Activated T-cell treated with anti-CD3 and anti-CD28 coated beads, Interleukin-2, amount 50 U/mL, for 48 hours (primary cell): ENCODE results near the gene SURF4.
A peak's percentile ranks its signal among the peaks of the same experiment; 100 is the strongest.

Experiments used
- DNase-seq, 2 experiments: peaks; one replicate each; pipeline ENCODE4 v3.0.0-alpha.2; 2020

Gene SURF4

DNA sequence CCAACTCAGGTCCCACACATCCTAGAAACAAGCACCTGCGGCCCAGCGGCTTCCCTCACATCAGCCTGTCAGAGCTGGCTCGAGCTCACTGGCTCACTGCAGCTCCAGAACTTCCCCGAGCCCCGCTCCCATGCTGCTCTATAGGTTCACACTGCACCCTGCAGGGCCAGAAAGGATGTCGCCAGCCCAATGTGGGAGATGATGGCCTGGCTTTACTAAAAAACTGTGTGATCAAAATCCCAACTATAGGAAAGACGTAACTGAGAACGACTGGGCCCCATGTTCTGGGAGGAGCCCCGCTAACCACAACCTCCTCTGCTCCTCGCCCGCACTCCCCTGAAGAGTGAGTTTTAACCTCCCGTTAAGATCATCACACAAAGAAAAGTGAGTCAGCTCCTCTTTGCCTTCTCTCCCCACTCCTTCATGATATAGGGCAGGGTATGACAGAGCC is 4.6 kb downstream of the SURF4 start:
- DNase-seq: peak; percentile 85 to 88

DNA sequence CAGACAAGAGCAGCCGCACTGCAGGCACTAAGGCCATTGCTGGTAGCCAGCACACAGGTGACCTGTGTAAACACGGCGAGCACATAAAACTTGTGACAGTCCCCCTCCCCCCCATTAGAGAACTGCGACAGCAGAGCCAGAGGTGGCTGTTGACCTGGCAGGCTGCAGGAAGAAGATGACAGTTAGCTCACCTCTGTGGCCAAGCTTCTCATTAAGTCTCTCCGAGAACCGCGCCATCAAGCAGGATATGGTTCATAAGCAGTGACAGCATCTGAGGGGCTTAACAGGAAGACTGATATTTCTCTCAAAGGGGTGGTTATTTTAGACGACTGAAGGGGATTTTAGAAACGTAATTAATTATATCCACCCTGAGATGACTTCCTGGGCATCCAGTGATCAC is 5.2 kb downstream of the SURF4 start:
- peak; percentile 57 to 58 for DNase-seq

DNA sequence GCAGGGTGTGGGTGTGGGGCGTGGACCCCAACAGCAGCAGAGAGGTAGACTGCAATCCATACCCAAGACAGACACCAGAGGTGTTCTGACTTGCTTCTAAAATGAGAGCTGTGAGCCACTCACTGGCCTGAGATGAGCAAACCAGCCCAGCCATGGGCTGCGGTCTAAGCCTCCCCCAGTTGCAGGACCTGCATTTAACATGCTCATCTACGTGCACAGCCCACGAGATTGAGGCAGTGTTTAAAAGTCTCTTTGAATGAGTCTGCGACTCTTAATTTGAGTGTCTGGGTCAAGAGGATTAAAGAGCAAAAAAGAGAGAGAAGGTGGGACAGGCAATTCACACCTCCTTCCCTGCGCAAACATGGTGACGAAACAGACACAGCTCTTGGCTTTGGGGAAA is 5.9 kb downstream of the SURF4 start:
- DNase-seq: peak; percentile 58 to 64

DNA sequence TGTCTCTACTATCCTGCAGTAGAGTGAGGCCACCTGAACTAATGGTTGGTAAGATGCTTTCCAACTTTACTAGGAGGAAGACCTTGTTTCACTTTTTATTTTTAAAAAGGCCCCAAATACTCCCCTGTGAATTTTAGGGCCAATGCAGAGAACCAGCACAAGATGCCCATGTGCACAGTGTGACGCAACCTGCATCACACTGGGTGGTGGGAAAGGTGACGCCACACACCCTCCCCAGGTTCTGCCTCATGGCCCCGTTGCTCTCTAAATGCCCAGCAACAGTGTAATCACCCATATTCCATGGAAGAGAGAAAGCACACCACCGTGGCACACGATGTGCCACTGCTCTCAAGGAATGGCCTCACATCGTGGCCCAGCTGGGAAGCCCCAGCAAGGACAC is 6.4 kb downstream of the SURF4 start:
- DNase-seq: no peak

DNA sequence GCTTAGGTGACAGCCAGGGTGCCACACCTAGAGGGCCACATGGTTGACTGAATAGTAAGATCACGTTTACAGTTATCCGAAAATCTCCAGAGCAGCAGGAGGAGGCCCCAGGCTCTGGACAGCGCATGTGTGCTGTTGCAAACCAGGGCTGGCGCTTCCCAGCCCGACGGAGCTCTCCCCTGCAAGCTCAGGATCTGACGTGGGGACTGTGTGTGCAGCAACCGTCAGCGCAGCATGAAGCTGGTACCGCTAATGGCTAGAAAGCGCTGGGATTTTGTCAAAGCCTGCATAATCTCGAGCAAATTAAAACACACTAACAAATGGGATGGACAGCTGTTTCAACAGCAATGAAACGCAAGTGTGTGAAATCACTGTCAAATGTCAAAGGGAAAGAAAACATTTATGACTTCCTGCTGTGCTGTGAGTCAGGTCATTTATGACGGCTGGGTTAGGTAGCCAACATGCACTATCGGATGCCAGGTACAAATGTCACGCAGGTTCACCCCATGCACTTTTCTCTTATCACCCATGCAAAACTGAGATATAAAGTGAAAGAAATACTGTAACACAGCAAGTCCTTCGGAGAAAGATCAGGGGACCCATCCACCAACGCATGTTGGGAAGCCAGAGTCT is 7.5 kb downstream of the SURF4 start:
- DNase-seq: no peak

DNA sequence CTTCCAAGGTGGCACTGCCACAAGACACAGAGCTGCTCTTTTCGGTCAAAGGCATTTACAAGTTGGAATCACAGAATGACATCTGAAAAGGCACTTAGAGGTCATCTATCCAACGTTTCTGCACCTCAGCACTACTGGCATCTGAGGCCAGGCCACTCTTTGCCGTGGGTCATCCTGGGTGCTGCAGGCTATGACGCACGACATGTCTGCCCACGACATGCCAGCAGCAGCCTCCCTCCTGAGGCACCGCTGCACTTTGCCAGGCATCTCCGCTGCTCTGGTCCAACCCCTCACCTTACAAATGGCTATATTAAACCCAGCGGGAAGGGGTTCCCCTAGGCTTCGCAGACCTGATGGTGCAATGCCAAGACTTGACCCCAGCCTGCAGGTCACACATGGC is 8.1 kb downstream of the SURF4 start:
- no peak for DNase-seq

DNA sequence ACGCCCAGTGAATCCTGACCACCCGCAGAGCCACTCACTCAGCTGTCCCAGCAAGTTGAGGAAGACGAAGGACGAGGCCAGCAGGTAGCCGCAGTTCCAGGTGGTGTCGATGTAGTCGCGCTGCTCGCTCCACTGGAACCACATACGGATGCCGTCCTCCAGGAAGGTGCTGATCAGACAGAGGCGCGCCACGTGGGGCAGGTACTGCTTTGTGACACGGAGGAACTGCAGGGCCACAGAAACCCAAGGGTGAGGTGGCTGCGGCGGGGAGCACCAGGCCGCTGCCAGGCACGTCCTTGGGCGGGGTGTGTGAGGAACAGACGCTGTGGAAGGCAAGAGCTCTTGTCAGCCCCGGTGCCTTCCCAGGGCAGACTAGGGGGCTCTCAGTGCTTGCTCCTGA is 8.6 kb downstream of the SURF4 start:
- DNase-seq: no peak

DNA sequence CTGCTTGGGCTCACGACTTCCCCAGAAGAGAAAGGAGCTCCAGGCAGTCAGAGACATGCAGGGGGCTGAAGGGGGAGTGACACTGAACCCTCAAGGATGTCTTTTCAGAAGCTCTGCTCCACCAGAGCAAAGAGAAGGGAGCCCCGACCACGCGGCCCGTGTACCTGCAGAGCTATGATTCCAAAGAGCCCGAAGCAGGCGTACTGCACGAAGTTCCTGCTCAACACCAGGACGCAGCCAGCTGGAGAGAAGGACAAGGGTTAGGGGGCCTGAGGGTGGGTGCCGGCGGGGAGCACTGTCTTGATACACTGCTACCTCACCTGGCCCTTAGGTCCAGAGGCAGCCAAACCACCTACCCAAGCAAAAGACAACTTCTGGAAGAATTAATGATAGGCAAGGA is 9.4 kb downstream of the SURF4 start:
- DNase-seq: no peak

DNA sequence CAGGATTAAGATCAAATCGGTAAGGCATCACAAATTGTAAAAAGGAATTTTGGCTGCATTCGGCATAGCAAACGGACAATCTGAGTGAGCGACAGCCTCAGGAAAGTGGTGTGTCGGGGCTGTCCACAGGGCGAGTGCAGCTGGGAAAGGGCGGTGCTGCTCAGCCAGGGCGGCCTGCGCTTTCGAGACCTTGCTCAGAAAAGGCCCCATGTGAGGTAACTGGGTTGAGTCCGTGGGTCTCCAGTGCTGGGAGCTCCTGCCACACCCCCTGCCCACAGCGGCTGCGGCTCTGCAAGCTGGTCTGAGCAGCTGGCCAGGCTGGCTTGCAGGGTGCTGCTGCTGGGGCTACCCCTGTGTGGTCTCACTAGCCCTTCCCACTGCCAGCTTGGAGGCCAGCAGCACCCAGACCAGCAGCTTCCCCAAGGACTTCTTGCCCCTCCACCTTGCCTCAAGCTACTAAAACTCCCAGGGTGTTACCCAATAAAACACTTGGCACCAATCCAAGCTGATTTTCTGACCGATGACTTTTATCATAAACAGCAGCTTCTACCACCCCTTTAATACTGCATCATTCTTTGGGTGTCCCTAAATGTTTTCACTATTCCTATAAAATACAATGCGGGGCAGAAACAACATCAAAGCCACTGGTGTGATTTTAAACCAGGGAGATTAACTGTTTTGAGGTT is 13.4 kb downstream of the SURF4 start:
- no peak for DNase-seq

DNA sequence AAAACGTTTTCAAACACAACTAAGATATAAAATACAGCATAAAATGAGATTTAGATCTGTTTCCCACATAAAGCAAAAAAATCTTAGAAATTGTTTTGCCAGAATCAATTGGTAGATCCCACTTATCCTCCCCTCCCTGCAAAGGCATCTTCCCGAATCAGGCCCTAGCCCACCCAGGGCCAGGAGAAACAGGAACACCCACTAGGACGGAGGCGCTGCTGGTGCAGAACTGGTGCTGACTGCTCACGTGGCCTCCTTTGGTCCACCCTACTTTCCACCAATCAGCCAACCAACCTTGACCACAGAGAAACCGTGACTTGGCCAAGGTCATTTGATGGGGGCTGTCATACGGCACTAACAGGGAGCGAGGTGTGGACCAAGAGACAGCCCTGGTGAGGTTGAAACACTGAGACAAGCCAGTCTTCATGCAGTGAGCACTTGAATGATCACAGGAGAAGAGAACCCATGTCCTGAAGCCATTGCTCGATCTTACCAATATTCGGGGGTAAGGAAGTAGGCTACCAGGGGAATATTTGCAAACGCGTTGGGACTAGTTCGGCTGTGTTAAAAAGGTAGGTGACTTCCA is 14.3 kb downstream of the SURF4 start:
- no peak for DNase-seq

DNA sequence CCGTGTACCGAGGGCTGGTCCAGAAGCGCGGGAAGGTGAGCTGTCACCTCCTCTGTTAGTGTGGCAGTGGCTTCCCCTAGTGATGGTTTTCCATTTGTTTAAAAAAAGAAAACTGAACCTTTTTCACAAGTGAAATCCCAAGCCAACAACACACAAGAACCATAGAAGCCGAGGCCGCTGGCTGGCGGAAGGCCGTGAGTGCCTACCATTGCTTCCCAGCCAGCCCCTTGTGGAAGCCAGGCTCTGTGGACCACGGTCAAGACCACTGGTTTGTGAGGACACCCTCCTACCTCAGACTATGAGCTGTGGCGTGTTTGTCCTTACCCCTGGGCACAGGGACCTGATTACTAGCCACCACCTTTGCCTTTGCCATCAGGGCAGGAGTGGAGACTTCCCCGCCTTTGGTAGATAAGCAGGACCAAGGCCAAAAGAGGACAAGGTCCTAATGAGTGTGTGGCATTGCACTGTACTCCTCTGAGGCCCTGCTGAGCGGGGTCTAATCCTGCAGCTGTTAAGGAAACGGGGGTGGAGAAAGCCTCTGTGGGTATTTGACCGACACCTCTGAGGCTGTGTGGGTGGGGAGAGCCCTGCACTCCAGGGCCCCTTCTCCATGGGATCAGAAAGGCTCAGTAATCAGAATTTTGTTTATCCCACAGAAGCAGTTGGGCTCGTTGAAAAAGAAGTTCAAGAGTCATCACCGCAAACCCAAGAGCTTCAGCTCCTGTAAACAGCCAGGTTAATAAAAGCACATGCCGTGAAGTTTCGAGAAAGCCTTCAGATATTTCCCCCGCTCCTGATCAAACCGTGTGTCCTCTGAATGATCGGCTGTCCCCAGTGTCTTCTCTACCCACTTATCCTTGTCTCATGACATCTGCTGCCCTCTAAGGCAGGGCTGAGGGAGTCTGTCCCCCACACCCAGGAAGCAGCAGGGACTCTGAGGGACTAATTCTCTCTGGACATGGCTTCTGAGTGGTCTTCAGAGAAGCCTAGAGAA is 15.2 kb downstream of the SURF4 start:
- peak; percentile 44 to 48 for DNase-seq

DNA sequence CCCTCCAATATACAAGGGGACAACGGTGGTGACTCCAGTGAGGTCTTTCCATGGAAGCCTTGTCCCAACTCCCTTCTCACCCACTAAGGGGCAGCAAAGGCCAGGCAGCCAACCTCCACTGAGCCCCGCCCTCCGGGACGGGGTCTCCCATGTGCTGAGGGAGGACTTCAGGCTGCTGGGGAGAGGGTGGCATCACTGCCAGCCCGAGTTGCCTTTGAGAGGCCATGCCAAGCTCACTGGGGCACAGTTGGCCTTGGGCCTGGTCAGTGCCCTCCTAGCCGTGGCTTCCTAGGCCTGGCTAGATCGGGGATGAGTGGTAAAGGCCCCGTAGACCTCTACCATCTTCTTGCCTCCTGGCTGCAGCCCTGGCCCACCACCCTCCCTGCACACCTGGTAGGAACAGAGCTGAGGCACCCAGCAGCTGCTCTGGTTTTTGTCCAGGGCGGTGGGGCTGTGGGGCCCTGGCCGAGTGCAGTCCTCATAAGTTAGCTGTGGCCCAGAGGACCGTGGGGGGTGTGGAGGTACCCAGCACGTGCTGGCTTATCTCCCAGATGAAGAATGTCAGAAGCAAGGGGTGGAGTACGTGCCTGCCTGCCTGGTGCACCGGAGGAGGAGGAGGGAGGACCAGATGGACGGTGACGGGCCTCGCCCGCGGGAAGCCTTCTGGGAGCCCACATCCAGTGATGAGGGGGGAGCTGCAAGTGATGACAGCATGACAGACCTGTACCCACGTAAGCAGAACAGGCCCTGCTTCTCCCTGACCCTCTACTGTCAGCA is 16.3 kb downstream of the SURF4 start:
- peak; percentile 53 to 64 for DNase-seq

DNA sequence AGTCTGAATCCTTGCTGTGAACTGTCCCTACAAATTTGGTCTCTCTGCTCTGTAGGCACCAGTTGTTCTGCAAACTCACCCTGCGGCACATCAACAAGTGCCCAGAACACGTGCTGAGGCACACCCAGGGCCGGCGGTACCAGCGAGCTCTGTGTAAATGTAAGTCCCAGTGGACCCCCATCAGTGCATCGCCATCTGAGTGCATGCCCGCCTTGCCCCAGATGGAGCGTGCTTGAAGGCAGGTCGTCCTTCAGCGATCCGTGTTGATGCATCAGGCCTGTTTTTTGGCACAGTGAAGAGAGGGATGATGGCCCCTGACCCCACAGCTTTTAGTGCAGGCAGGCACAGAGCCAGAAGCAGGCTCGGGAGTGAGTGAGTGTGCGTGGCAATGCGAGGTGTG is 18.2 kb downstream of the SURF4 start:
- DNase-seq: no peak

DNA sequence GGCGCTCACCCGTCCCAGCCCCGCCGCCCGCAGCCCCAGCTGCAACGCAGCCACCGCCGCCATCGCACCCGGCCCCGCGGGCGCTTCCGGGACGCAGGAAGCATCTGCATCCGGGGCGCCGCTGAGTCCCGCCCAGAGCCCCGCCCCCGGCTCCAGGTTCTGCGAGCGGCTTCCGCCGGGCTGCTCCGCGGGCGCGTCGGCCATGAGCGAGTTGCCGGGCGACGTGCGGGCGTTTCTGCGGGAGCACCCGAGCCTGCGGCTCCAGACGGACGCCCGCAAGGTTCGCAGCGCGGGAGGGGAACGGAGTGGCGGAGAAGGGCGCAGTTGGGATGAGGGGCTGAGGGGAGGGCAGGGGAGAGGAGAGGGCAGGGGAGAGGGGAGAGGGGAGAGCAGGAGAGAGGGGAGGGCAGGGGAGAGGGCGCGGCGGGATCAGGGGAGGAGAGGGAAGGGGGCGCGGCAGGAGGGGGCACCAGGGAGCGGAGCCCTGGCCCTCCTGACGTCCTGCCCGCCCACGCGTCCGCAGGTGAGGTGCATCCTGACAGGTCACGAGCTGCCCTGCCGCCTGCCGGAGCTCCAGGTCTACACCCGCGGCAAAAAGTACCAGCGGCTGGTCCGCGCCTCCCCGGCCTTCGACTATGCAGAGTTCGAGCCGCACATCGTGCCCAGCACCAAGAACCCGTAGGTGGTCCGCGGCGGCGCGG is 19.3 kb downstream of the SURF4 start, which contains the start of the genes SURF1 and SURF2:
SURF1 (minus strand) TSS at position 97 of the 701 bp plus-strand sequence; CDS start at position 63, 34 bp downstream.
SURF2 (plus strand) TSS at position 160 of the 701 bp plus-strand sequence; CDS start at position 203, 43 bp downstream.
- peak; percentile 91 to 94 for DNase-seq

DNA sequence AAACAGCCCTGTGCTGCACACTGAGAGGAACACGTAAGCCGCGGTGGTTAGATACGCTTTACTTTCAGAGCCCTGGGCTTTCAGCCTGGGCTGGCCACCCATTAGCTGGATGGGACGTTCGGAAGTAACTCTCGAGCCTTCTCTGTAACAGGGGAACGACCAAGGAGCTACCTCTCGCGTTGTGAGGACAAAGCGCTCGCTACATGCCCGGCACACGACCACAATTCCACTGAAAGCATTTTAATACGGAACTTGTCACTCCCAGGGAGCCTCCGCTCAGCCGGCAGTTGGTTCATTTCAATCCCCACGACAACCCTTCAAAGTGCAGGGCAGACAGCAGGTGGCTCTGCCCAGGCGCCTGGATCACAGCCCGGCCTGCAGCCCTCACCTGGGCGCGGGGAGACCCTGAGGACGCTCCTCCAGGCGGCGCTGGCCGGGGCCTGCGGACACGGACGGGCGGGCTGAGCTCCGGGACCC is 19.9 kb downstream of the SURF4 start:
- DNase-seq: peak; percentile 43 to 45

DNA sequence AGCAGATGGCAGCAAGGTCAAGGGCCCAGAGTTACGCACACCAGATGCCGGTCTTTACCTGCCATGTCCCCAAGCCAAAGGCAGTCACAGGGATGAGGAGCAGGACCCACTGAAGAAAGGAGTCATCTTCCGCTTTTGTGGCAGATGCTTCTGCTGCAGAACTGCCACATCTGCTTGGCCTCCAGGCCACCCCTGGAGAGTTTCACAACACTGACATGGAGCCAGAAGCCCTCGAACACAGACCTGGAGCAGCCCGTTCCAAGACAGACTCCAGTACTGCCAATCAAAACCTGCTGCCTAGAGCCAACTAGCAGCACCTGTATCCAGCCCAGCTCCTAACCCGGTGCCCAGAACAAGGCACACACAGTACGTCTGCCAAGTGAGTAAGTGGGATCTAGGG is 21.1 kb downstream of the SURF4 start:
- no peak for DNase-seq

DNA sequence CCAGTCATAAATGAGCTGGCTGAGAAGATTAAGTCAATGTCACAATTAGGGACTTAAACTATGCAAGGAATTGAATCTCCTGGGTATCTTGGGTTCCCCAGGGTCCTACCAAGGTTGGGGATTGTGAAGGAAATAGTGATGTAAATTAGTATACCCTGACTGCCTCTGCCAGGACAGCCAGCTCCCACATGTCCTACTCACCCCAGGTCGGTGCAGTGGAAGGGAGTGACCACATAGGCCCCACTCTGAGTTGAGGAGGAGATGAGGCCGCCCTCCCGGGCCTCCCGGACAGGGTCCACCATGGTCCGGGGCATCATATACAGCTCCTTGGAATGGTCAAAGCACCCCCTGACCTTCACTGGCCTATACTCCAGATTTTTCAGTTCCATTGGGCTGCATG is 22.3 kb downstream of the SURF4 start:
- peak in 1 of 2 experiments; percentile 49 for DNase-seq

DNA sequence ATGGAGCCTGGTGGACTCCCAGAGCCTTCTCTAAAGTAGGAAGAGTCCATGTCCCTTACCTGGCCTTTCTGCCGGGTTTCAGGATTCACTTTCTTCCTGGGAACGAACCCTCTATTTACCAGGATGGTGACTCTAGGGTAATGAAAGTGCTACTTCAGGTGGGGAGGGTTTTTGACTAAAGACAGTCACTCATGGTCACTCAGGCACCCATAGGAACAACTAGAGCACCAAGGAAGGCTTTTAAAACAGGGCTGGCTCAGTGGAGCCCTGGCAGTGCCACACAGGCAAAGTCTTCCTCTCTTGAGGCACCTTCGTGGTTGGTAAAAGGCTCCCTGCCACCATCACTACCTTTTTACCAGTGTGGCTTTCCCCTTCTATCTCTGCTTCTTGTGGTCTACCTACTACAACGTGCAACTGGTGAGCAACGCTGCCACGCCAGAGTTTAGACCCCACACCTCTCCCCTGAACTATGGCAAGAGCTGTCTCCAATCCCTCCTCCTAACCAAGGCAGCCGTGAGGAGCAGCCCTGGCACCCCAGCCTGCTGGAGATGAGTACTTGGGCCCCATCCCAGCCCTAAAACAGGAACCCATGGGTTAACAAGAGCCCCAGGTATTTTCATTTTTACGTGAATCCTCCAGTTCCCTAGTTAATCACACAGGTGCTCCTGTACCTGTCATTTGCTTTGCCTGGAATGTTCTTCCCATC is 23.1 kb downstream of the SURF4 start:
- DNase-seq: peak; percentile 55 to 57

DNA sequence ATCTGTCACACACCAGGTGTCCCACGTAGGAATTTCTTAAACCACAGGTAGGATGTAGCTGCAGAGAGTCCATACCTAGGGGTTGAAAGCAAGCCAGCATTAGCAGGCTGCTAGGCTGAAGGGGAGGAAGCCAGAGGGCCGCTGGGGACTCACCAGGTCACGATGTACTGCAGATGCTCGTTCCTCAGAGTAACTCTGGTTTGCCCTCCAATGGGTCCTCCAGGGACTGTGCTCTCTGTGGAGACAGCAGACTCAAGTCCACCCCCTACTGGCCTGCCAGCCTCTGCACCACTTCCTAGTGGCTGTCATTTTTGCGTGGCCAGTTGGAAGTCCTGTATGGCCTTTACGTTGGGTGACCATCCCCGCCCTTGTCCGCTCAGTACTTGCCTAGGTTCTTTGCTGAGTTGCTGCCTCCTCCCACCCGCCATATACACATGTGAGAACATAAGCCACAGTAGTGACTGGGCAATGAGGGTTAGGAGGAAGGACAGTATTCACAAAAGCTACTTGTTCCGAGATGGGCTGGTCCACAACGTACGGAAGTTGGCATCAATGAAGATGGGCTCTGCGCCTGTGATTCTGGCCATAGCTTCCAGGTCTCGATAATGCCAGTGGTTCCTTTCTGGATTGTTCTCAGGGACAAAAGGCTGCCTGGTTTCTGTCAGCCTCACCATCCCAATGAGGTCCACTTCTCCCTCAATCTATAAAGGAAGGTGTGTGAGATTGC is 23.8 kb downstream of the SURF4 start:
- DNase-seq: peak; percentile 68 to 74

DNA sequence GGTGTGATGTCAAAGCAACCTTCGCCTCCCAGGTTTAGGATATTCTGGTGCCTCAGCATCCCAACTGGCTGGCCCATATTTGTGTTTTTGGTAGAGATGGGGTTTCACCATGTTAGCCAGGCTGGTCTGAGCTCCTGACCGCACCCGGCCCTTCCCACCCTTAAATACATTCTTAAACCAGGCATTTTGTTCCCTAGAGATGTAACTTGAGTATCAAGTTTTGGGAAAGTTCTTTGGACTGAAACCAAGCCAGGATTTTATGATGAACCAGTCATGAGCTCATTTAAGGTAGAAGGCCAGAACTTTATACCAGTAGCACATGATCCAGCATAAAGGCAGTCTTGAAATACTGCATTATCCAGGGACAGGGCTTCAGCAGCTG is 24.3 kb downstream of the SURF4 start:
- no peak for DNase-seq
